ENCODE results near the gene GPD2.

DNA sequence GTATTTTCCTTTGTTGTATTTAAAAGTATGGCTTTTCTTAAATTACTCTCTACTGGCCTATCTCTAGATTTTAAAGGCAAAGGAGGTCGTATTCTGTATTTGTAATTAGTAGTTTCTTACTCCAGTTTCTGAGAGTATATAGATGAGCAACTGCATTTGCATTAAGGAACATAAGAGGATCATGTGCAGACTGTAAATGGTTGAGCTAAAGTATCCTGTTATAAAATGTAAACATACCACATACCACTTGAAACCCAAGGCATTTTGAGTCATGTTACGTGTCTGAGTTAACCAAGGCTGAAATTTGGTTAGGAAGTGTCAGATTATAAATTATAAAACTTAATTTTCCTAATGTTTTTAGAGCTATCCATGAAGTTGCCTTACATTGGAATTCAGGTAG is 76.3 kb downstream of the GPD2 start:
- TF ChIP-seq, protein P1, sequence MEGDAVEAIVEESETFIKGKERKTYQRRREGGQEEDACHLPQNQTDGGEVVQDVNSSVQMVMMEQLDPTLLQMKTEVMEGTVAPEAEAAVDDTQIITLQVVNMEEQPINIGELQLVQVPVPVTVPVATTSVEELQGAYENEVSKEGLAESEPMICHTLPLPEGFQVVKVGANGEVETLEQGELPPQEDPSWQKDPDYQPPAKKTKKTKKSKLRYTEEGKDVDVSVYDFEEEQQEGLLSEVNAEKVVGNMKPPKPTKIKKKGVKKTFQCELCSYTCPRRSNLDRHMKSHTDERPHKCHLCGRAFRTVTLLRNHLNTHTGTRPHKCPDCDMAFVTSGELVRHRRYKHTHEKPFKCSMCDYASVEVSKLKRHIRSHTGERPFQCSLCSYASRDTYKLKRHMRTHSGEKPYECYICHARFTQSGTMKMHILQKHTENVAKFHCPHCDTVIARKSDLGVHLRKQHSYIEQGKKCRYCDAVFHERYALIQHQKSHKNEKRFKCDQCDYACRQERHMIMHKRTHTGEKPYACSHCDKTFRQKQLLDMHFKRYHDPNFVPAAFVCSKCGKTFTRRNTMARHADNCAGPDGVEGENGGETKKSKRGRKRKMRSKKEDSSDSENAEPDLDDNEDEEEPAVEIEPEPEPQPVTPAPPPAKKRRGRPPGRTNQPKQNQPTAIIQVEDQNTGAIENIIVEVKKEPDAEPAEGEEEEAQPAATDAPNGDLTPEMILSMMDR (IDR thresholded peaks at IDR 0.05; ENCODE audit: low read depth, low read length), result no peak
- TF ChIP-seq POLR2A (IDR thresholded peaks at IDR 0.05; ENCODE audit: extremely low read depth, insufficient read length), result no peak
- TF ChIP-seq, protein P2, sequence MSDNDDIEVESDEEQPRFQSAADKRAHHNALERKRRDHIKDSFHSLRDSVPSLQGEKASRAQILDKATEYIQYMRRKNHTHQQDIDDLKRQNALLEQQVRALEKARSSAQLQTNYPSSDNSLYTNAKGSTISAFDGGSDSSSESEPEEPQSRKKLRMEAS (IDR thresholded peaks at IDR 0.05; ENCODE audit: low read depth, low read length), result no peak
- TF ChIP-seq MYC (IDR thresholded peaks at IDR 0.05; ENCODE audit: low read depth, low read length), result no peak
